ENCODE data around the gene RFX5.
A peak's percentile ranks its signal among the peaks of the same experiment; 100 is the strongest.

Gene RFX5

GRCh38 chr1:151342021-151342420 lies 5.0 kb downstream of the RFX5 start:
- TF ChIP-seq ZFX (IDR thresholded peaks at IDR 0.05) (no peak), CTCF (conservative IDR thresholded peaks at IDR 0.05) (no peak)
- H3K27ac ChIP-seq, result no peak overlapping the region

GRCh38 chr1:151340870-151341754 lies 5.9 kb downstream of the RFX5 start:
- no peak overlapping the region for H3K27ac ChIP-seq
- TF ChIP-seq CTCF (conservative IDR thresholded peaks at IDR 0.05) (peak; percentile 87), ZFX (IDR thresholded peaks at IDR 0.05) (no peak)

GRCh38 chr1:151336556-151336955 lies 10.5 kb downstream of the RFX5 start:
- TF ChIP-seq ZFX (IDR thresholded peaks at IDR 0.05) (no peak), CTCF (conservative IDR thresholded peaks at IDR 0.05) (no peak)

GRCh38 chr1:151334822-151335221 lies 12.2 kb downstream of the RFX5 start:
- TF ChIP-seq ZFX (IDR thresholded peaks at IDR 0.05) (no peak), CTCF (conservative IDR thresholded peaks at IDR 0.05) (no peak)
- H3K27ac ChIP-seq, result no peak overlapping the region

More at GRCh38 chr1:151336556-151336955, 10.5 kb downstream of the RFX5 start:
- no peak overlapping the region for H3K27ac ChIP-seq

GRCh38 chr1:151327903-151328674 lies 19.0 kb downstream of the RFX5 start:
- TF ChIP-seq CTCF (conservative IDR thresholded peaks at IDR 0.05), result no peak
- peak; percentile 9; the same call in 1 of the 2 replicates for TF ChIP-seq ZFX (IDR thresholded peaks at IDR 0.05)
- peak overlapping the region; percentile 96 for H3K27ac ChIP-seq

- H3K27ac ChIP-seq, result peak within 1 kb of the TSS; percentile 96
- TF ChIP-seq CTCF (conservative IDR thresholded peaks at IDR 0.05) (no peak), ZFX (IDR thresholded peaks at IDR 0.05) (peak; percentile 91)
These were observed 19.7 kb downstream of the RFX5 start, which contains the start of gene PI4KB for GRCh38 chr1:151327223-151327902. TSS of gene PI4KB (minus strand) at chr1:151327416. CDS start at chr1:151316481, 10,935 bp downstream.

Data from C4-2B (cell line).